Psoas muscle (tissue), 8 donors: ENCODE measurements around the gene RPS6KC1. TPM values are rescaled to one million over a fixed set of nuclear protein-coding genes. Genes with fewer than 3 reads are reported as not detected.
"Not testable (repeated sequence)": the region's sequence is repeated elsewhere in the genome, so short reads cannot be mapped to it uniquely, and the experiment has no call there.

Source experiments
- ATAC-seq, 4 donors: fragments of 200-7000 bp; cut with Tn5 transposase; one replicate each; pipeline ENCODE4 v1.9.1; 2020; ENCODE audit warnings: moderate library complexity in 3 of 4, mild to moderate bottlenecking in 2 of 4
- DNase-seq, 2 donors: peaks; one replicate each; pipeline ENCODE4 v3.0.0-alpha.2; 2020
- H3K27ac ChIP-seq: fragments of 200-600 bp; one replicate; pipeline ENCODE4 v1.8.0; 2022
- H3K27me3 ChIP-seq, 3 donors: fragments of 200-600 bp in 1 of 3; one replicate each; pipeline versions ENCODE4 v1.6.1 to v1.8.0; 2013 to 2022; ENCODE audit warnings: low read length in 2 of 3, mild to moderate bottlenecking in 2 of 3, moderate library complexity in 1 of 3; ENCODE audit not compliant: insufficient read depth in 3 of 3
- H3K36me3 ChIP-seq, 2 donors: fragments of 200-600 bp in 1 of 2; one replicate each; pipeline versions ENCODE4 v1.6.1 to v1.8.0; 2013 to 2022; ENCODE audit warnings: low read depth in 1 of 2, mild to moderate bottlenecking in 1 of 2, moderate library complexity in 1 of 2; ENCODE audit not compliant: insufficient read depth in 1 of 2
- H3K4me1 ChIP-seq: fragments of 200-600 bp; one replicate; pipeline ENCODE4 v1.8.0; 2022
- H3K4me3 ChIP-seq: fragments of 200-600 bp; one replicate; pipeline ENCODE4 v1.8.0; 2022; ENCODE audit warnings: mild to moderate bottlenecking
- H3K9me3 ChIP-seq: fragments of 200-600 bp; one replicate; pipeline ENCODE4 v1.8.0; 2022
- WGBS, 3 donors: extraction: QIAGEN DNeasy Blood & Tissue Kit; methylation state at CpG; one replicate each; pipeline versions ENCODE4 v1.1.6 to v1.1.7; 2013; 5-methylcytosine and 5-hydroxymethylcytosine counted together
- intact Hi-C, 2 donors: fragments of 100-400 bp; cut with DNase I; formaldehyde crosslinking; loops; one replicate each; pipeline versions ENCODE4 v1.11.0 to v1.14.2; 2022
- polyA plus RNA-seq, 3 donors: library from polyadenylated mRNA; stranded (reverse); fragments of 200-250 nt; gene quantifications; one replicate each; pipeline ENCODE4 v1.2.3, GENCODE V29; 2013
- total RNA-seq, 4 donors: library from RNA; stranded (reverse); fragmentation: NEBNext Ultra II Directional in 2 of 4; extraction: Animal tissue kit (Norgen Biotek cat#: 25700) in 2 of 4; gene quantifications; one replicate each; pipeline versions ENCODE4 v1.2.1 to v1.2.4, GENCODE V29; 2021 to 2023
- TF ChIP-seq, protein P1 (sequence below): fragments of 200-600 bp; IDR thresholded peaks from one replicate; pipeline ENCODE4 v1.8.0; 2022; ENCODE audit warnings: antibody characterized with exemption
- donor health status: healthy with polysubstance abuse.
- donor health status: DM: no; HTN: no; CAD: no; lungs with moderate emphysema.
- donor health status: Bipolar disorder and iron deficiency.
- donor health status: healthy.
- donor health status: DM: yes; HTN: yes; CAD: no.
- donor health status: DM: no; HTN: no; CAD: no.
- donor health status: DM: no; HTN: no; CAD: no.
- donor health status: DM: yes; HTN: yes; CAD: no.

RPS6KC1 gene
- total and polyA plus RNA-seq, 7 donors = 8.0 to 19.8 (median 14.0) TPM

DNA sequence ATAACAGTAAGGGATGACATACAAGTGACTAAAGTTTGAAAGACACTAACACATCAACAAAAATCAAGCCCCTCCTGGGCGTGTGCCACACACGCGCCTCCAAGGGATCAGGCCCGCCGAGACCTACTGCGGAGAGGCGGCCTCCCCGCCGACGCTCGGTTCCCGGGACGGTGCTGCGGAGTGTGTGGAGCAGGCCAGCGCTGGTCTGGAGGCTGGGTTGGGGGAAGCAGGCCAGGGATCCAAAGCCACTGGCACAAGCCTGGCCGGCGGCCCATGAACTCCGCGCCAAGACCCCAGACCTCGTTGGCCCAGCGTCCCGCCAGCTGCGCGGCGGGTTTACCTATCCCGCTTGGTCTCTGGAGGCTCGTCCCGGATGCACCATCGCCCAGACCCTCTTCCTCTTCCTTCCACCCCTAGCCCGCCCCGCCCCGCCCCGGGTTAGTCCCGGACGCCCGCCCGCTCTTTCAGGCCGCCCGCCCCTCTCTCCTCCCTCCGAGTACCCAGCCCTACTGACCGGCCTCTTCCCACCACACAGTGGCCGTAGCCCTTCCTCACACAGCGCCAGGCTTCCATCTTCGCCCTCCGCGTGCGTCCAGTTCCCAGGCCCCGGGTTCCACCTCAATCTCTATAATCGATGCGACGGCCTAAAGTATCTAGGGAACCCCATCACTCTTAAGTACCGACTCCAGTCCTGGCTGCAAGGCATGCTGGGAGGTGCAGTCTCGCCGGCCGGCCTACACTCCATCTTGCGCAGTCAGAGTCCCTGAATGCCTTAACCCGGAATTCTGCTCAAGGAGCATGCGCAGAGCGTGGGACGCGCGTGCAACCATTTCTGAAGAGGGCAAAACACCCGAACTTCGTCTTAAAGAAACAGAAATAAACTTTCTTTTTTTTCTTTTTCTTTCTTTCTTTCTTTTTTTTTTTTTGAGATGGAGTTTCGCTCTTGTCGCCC, 35.7 kb upstream of the RPS6KC1 start, which contains the start of gene ANGEL2:
Gene ANGEL2, minus strand, starts transcription at position 769 of the 952 bp plus-strand sequence. Its CDS starts 196 bp downstream, at position 573.
- H3K9me3 ChIP-seq = no peaks in the 10 kb centered on the region
- no peaks in the 10 kb centered on the region for H3K27me3 ChIP-seq
- H3K4me1 ChIP-seq = peaks cover 22% of the 10 kb centered on the region
- peak within 1 kb of the TSS; percentile 88 for H3K27ac ChIP-seq
- 0 to 1% (median 0%) methylated on average over 49 to 65 of the region's 66 CpGs for WGBS, 3 donors
- peak; percentile 98 to 99 (median 98) for ATAC-seq
- TF ChIP-seq, protein P1, sequence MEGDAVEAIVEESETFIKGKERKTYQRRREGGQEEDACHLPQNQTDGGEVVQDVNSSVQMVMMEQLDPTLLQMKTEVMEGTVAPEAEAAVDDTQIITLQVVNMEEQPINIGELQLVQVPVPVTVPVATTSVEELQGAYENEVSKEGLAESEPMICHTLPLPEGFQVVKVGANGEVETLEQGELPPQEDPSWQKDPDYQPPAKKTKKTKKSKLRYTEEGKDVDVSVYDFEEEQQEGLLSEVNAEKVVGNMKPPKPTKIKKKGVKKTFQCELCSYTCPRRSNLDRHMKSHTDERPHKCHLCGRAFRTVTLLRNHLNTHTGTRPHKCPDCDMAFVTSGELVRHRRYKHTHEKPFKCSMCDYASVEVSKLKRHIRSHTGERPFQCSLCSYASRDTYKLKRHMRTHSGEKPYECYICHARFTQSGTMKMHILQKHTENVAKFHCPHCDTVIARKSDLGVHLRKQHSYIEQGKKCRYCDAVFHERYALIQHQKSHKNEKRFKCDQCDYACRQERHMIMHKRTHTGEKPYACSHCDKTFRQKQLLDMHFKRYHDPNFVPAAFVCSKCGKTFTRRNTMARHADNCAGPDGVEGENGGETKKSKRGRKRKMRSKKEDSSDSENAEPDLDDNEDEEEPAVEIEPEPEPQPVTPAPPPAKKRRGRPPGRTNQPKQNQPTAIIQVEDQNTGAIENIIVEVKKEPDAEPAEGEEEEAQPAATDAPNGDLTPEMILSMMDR = no peak
- peak; percentile 97 to 98 for DNase-seq
- peak within 1 kb of the TSS; percentile 92 for H3K4me3 ChIP-seq
- intact Hi-C loops = loop anchor here (2.0 kb wide), 2 partner anchors 33 to 35 kb away; partner anchors contain the start of gene RPS6KC1 (in 1 of the 2)
- H3K36me3 ChIP-seq = peaks cover 0 to 24% of the 10 kb centered on the region in 2 donors

DNA sequence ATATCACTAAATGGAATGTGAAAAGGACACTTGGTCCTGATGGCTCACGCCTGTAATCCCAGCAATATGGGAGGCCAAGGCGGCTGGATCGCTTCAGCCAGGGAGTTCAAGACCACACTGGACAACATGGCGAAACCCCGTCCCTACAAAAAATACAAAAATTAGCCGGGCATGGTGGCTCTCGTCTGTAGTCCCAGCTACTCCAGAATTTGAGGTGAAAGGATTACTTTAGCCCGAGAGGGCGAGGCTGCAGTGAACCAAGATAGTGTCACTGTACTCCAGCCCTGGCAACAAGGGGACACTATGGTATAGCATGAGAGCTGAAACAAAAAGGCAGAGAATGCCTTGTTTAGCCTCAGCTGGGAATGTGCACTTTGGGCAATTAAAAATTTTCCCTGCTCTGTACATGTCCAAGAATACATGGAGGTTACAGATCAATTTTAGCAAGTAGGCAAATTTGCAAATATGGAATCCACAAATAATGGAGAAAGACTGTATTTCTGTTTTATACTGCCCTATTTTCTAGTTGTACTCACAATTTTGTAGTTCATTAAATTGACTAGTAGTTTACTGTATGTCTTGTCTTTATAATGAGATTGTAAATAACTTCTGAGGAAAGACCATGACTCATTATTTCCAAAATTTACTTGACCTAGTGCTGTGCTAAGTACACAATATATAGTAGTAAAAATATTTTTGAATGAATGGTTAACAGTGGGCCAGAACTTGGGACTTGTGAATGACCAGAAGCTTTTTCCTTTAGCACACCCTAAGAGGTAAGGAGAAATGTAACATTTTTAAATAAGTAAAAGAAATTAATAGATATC, 33.4 kb upstream of the RPS6KC1 start:
- H3K27ac ChIP-seq = no peak overlapping the region
- 94 to 96% (median 95%) methylated on average over 9 of the region's 9 CpGs for WGBS, 3 donors
- H3K27me3 ChIP-seq = no peaks in the 10 kb centered on the region
- intact Hi-C loops = loop anchor here (2.0 kb wide), 2 partner anchors 31 to 33 kb away; partner anchors contain the start of gene RPS6KC1 (in 1 of the 2)
- TF ChIP-seq, protein P1 = no peak
- ATAC-seq (no peak), DNase-seq (no peak)
- H3K4me3 ChIP-seq = no peak overlapping the region
- peaks cover 0 to 5% of the 10 kb centered on the region in 2 donors for H3K36me3 ChIP-seq
- no peaks in the 10 kb centered on the region for H3K9me3 ChIP-seq
- H3K4me1 ChIP-seq = peaks cover 22% of the 10 kb centered on the region

DNA sequence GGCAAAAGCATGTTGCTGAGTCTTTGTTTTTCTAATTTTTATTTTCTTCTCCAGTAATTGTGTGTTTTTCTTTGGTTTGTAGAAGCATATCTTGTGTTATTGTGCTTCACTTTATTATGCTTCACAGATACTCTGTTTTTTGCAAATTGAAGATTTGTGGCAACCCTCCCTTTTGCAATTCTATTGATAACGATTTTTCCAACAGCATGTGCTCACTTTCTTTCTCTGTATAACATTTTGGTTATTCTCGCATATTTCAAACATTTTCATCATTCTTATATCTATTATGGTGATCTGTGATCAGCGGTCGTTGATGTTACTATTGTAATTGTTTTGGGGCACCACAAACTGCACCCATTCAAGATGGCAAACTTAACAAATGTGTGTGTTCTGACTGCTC, 31.6 kb upstream of the RPS6KC1 start:
- Histone ChIP-seq H3K36me3 (no peaks in the 10 kb centered on the region), H3K9me3 (no peaks in the 10 kb centered on the region), H3K4me1 (peaks cover 5% of the 10 kb centered on the region), H3K27me3 (no peaks in the 10 kb centered on the region), H3K27ac (no peak overlapping the region), H3K4me3 (no peak overlapping the region)
- ATAC-seq = no peak
- intact Hi-C loops = no loop called here
- TF ChIP-seq, protein P1 = no peak
- WGBS, 3 donors = 88 to 92% (median 92%) methylated on average over 4 of the region's 4 CpGs
- DNase-seq = no peak

DNA sequence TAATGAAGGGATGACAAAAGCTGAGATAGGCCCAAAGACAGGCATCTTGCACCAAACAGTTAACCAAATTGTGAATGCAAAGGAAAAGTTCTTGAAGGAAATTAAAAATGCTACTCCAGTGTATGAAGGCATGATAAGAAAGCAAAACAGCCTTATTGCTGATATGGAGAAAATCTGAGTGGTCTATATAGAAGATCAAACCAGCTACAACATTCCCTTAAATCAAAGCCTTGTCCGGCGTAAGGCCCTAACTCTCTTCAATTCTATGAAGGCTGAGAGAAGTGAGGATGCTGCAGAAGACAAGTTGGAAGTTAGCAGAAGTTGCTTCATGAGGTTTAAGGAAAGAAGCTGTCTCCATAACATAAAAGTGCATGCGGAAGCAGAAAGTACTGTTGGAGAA, 31.0 kb upstream of the RPS6KC1 start:
- TF ChIP-seq, protein P1 = no peak
- H3K4me1 ChIP-seq = peaks cover 3% of the 10 kb centered on the region
- no peak for DNase-seq
- no peak overlapping the region for H3K4me3 ChIP-seq
- WGBS, 3 donors = 95 to 96% (median 96%) methylated on average over 3 of the region's 3 CpGs
- H3K27me3 ChIP-seq = peaks cover 0 to 1% (median 0%) of the 10 kb centered on the region in 3 donors
- no peak overlapping the region for H3K27ac ChIP-seq
- no peaks in the 10 kb centered on the region for H3K36me3 ChIP-seq
- intact Hi-C loops = no loop called here
- H3K9me3 ChIP-seq = no peaks in the 10 kb centered on the region
- ATAC-seq = no peak

GRCh38 chr1:213027024-213027423, 24.0 kb upstream of the RPS6KC1 start:
- ATAC-seq, H3K9me3 ChIP-seq, H3K27ac ChIP-seq, H3K36me3 ChIP-seq, DNase-seq, intact Hi-C loops, H3K4me1 ChIP-seq, H3K4me3 ChIP-seq: not testable (repeated sequence)
- peaks cover 0 to 32% (median 0%) of the 10 kb centered on the region in 3 donors for H3K27me3 ChIP-seq
- WGBS, 3 donors = 38 to 49% (median 45%) methylated on average over 3 of the region's 3 CpGs
